Kidney (tissue), 14 donors: ENCODE measurements around the gene MAP1LC3A. TPM values are rescaled to one million over a fixed set of nuclear protein-coding genes. Genes with fewer than 3 reads are reported as not detected.

Experiments used
- DNase-seq, 5 donors: peaks; one replicate each; pipeline ENCODE4 v3.0.0-alpha.2; 2013 to 2020
- FAIRE-seq: peaks from 2 replicates; lab custom pipeline; 2012; peaks lifted over from hg19 to GRCh38; lab: Jason Lieb, UNC
- H3K27ac ChIP-seq, 2 donors: one replicate each; pipeline ENCODE4 v1.7.0; 2013; ENCODE audit warnings: low read depth in 2 of 2, low read length in 2 of 2, inconsistent platforms in 1 of 2
- H3K27me3 ChIP-seq: one replicate; pipeline ENCODE4 v1.7.1; 2013; ENCODE audit warnings: low read length, inconsistent platforms; ENCODE audit not compliant: control insufficient read depth, insufficient read depth
- H3K36me3 ChIP-seq, 3 donors: one replicate each; pipeline versions ENCODE4 v1.7.0 to v1.7.1; 2013; ENCODE audit warnings: low read length in 3 of 3, control low read depth in 1 of 3, inconsistent platforms in 1 of 3; ENCODE audit not compliant: insufficient read depth in 3 of 3, control insufficient read depth in 2 of 3
- H3K4me1 ChIP-seq, 3 donors: one replicate each; pipeline versions ENCODE4 v1.7.0 to v1.7.1; 2013; ENCODE audit warnings: low read length in 3 of 3, inconsistent platforms in 1 of 3, low read depth in 1 of 3; ENCODE audit not compliant: control insufficient read depth in 2 of 3, insufficient read depth in 2 of 3
- H3K4me3 ChIP-seq, 3 donors: one replicate each; pipeline versions ENCODE4 v1.7.0 to v1.8.1; 2013; ENCODE audit warnings: low read length in 3 of 3, control low read depth in 1 of 3, inconsistent platforms in 1 of 3
- H3K9ac ChIP-seq, 3 donors: one replicate each; pipeline versions ENCODE4 v1.7.0 to v1.7.1; 2013; ENCODE audit warnings: low read length in 3 of 3, control low read depth in 1 of 3, inconsistent platforms in 1 of 3
- H3K9me3 ChIP-seq, 3 donors: one replicate each; pipeline versions ENCODE4 v1.7.0 to v1.7.1; 2013; ENCODE audit warnings: low read length in 3 of 3, control low read depth in 1 of 3, inconsistent platforms in 1 of 3; ENCODE audit not compliant: control insufficient read depth in 2 of 3, insufficient read depth in 1 of 3
- intact Hi-C: fragments of 100-400 bp; cut with DNase I; formaldehyde crosslinking; loops from one replicate; pipeline ENCODE4 v1.11.1; 2022
- polyA plus RNA-seq: library from polyadenylated mRNA; stranded (reverse); fragments of 350-450 nt; fragmentation: Illumina TruSeq; extraction: RNeasy Lipid Tissue Mini Kit (QIAGEN cat#74804); gene quantifications from one replicate; pipeline ENCODE4 v1.2.3, GENCODE V29; 2014; ENCODE audit warnings: low read depth, low replicate concordance; ENCODE audit not compliant: insufficient read depth
- total RNA-seq: library from RNA; stranded (reverse); fragmentation: NEBNext Ultra II Directional; extraction: Animal tissue kit (Norgen Biotek cat#: 25700); gene quantifications from one replicate; pipeline ENCODE4 v1.2.1, GENCODE V29; 2021
- TF ChIP-seq, protein P1 (sequence below): IDR thresholded peaks from 3 replicates; pipeline ENCODE4 v1.5.1; 2012; ENCODE audit warnings: mild to moderate bottlenecking, moderate library complexity, borderline replicate concordance; ENCODE audit not compliant: insufficient read depth; ENCODE audit errors: extremely low read depth
- donor health status: control.
- donor health status: control.
- donor health status: control.
- donor health status: control.
- donor health status: control.
- donor health status: DM: yes; HTN: yes; CAD: no.
- donor health status: Normal renal cell carcinoma (clear cell type).

Gene MAP1LC3A
- total and polyA plus RNA-seq, 2 donors from 2014 or later = 42.5 to 153 TPM

- no peaks in the 10 kb centered on the region for H3K36me3 ChIP-seq
- no peaks in the 10 kb centered on the region for H3K9me3 ChIP-seq
- FAIRE-seq = no peak
- peaks cover 0 to 5% (median 0%) of the 10 kb centered on the region in 3 donors for H3K4me1 ChIP-seq
- peak in 4 of 5 donors; percentile 21 to 84 (median 62) for DNase-seq
- TF ChIP-seq, protein P1, sequence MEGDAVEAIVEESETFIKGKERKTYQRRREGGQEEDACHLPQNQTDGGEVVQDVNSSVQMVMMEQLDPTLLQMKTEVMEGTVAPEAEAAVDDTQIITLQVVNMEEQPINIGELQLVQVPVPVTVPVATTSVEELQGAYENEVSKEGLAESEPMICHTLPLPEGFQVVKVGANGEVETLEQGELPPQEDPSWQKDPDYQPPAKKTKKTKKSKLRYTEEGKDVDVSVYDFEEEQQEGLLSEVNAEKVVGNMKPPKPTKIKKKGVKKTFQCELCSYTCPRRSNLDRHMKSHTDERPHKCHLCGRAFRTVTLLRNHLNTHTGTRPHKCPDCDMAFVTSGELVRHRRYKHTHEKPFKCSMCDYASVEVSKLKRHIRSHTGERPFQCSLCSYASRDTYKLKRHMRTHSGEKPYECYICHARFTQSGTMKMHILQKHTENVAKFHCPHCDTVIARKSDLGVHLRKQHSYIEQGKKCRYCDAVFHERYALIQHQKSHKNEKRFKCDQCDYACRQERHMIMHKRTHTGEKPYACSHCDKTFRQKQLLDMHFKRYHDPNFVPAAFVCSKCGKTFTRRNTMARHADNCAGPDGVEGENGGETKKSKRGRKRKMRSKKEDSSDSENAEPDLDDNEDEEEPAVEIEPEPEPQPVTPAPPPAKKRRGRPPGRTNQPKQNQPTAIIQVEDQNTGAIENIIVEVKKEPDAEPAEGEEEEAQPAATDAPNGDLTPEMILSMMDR = no peak
- H3K9ac ChIP-seq = peak overlapping the region in 1 of 3 donors; percentile 3
- no peak overlapping the region for H3K4me3 ChIP-seq
- H3K27ac ChIP-seq = peak overlapping the region in 1 of 2 donors; percentile 86
- no peaks in the 10 kb centered on the region for H3K27me3 ChIP-seq
- intact Hi-C loops = no loop called here
Measured at GRCh38 chr20:34559311-34560140, 1.0 kb downstream of the MAP1LC3A start.

DNA sequence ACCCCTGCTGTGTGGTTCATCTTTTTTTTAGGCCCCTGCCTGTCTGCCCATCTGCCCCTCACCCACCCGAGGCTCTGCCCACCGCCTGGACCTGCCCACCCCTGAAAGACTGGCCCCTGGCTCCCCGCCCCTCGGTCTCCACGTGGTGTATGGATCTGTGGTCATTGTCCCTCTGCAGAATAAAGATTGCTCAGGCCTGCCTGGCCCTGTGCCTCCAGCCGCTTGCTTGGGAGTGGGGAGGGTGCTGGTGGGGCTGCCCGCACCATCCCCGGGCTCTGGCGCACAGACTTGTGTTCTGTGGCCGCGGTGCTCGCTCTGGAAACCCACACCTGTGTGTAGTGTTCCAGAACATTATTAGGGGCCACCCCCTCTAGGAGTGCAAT lies 1.6 kb downstream of the MAP1LC3A start:
- Histone ChIP-seq H3K27me3 (no peaks in the 10 kb centered on the region), H3K36me3 (no peaks in the 10 kb centered on the region), H3K9me3 (no peaks in the 10 kb centered on the region), H3K27ac (no peak overlapping the region), H3K4me1 (peaks cover 0 to 5% (median 0%) of the 10 kb centered on the region in 3 donors), H3K9ac (no peak overlapping the region), H3K4me3 (no peak overlapping the region)
- DNase-seq (no peak), FAIRE-seq (no peak)
- TF ChIP-seq, protein P1 = no peak
- intact Hi-C loops = no loop called here

GRCh38 chr20:34560614-34561013 lies 2.1 kb downstream of the MAP1LC3A start:
- DNase-seq = peak in 1 of 5 donors; percentile 71
- Histone ChIP-seq H3K4me3 (no peak overlapping the region), H3K36me3 (no peaks in the 10 kb centered on the region), H3K4me1 (peaks cover 0 to 5% (median 0%) of the 10 kb centered on the region in 3 donors), H3K27ac (no peak overlapping the region), H3K9ac (no peak overlapping the region), H3K9me3 (no peaks in the 10 kb centered on the region), H3K27me3 (no peaks in the 10 kb centered on the region)
- FAIRE-seq = no peak
- TF ChIP-seq, protein P1 = no peak
- intact Hi-C loops = no loop called here
